Gastroesophageal sphincter (tissue), 3 donors: ENCODE data around the gene FAM110C.

Experiments used
- EP300 ChIP-seq: sonication (generic); formaldehyde crosslinking; IDR thresholded peaks from one replicate; pipeline ENCODE4 v1.6.1; 2017; ENCODE audit warnings: antibody characterized with exemption, mild to moderate bottlenecking
- POLR2A ChIP-seq, 2 donors: fragments of 450-650 bp; IDR thresholded peaks; one replicate each; pipeline ENCODE4 v1.6.1; 2017; ENCODE audit warnings: antibody characterized with exemption in 2 of 2, mild to moderate bottlenecking in 2 of 2, moderate library complexity in 1 of 2
- TF ChIP-seq, protein P1 (sequence below), 4 experiments: fragments of 200-600 bp in 2 of 4; fragments of 450-650 bp in 2 of 4; sonication (generic) in 1 of 4; IDR thresholded peaks; one replicate each; pipeline ENCODE4 v1.5.1; 2017 to 2019; ENCODE audit warnings: antibody characterized with exemption in 4 of 4, mild to moderate bottlenecking in 2 of 4, moderate library complexity in 2 of 4

DNA sequence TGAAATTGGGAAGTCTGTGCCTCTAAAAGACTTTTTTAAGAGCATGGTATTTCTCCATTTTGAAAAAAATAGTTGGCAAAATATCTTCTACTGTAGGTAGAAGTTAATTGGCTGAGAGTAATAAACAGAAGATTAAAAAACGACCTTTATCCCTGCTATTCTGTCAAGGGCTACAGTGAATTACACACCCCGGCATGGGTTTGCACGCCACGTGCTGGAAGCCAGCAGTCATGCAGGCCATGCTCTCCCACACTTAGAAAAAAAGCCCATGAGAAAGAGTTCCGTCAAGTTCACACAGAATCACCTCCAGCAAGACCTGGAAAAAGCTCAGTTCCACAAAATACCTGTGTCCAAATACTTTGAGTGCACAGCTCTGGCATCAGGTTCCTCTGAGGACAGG, 26.8 kb downstream of the FAM110C start:
- TF ChIP-seq, protein P1, sequence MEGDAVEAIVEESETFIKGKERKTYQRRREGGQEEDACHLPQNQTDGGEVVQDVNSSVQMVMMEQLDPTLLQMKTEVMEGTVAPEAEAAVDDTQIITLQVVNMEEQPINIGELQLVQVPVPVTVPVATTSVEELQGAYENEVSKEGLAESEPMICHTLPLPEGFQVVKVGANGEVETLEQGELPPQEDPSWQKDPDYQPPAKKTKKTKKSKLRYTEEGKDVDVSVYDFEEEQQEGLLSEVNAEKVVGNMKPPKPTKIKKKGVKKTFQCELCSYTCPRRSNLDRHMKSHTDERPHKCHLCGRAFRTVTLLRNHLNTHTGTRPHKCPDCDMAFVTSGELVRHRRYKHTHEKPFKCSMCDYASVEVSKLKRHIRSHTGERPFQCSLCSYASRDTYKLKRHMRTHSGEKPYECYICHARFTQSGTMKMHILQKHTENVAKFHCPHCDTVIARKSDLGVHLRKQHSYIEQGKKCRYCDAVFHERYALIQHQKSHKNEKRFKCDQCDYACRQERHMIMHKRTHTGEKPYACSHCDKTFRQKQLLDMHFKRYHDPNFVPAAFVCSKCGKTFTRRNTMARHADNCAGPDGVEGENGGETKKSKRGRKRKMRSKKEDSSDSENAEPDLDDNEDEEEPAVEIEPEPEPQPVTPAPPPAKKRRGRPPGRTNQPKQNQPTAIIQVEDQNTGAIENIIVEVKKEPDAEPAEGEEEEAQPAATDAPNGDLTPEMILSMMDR (IDR thresholded peaks at IDR 0.05), result no peak
- TF ChIP-seq EP300, result no peak
- TF ChIP-seq POLR2A (IDR thresholded peaks at IDR 0.05), result no peak
